ENCODE measurements around the gene IL21. TPM values are rescaled to one million over a fixed set of nuclear protein-coding genes. Genes with fewer than 3 reads are reported as not detected.

IL21 gene
- total RNA-seq, 1 donor from 2014 or later: not detected

DNA sequence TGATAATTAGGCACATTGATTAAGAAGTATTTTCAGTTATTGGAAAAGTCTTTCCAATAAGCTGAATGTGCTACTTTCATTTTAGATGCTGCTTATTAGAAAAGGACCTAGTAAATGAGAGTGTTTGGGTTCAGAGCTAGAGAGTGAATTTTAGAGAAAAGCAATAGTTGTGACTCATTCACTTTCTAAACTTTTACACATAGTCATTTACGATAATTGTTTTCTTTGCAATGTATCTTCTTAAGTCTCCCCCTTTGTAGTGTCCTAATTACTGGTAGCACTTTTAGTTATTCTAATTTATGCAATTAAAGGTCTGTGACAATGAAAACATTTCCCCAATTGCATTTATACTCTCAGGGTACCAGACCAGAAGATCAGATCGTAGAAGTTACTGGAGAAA, 1.3 kb downstream of the IL21 start:
- H3K36me3 Mint-ChIP-seq (ENCODE audit: insufficient read depth): no peaks in the 10 kb centered on the region
- TF ChIP-seq, protein P1, sequence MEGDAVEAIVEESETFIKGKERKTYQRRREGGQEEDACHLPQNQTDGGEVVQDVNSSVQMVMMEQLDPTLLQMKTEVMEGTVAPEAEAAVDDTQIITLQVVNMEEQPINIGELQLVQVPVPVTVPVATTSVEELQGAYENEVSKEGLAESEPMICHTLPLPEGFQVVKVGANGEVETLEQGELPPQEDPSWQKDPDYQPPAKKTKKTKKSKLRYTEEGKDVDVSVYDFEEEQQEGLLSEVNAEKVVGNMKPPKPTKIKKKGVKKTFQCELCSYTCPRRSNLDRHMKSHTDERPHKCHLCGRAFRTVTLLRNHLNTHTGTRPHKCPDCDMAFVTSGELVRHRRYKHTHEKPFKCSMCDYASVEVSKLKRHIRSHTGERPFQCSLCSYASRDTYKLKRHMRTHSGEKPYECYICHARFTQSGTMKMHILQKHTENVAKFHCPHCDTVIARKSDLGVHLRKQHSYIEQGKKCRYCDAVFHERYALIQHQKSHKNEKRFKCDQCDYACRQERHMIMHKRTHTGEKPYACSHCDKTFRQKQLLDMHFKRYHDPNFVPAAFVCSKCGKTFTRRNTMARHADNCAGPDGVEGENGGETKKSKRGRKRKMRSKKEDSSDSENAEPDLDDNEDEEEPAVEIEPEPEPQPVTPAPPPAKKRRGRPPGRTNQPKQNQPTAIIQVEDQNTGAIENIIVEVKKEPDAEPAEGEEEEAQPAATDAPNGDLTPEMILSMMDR (IDR thresholded peaks at IDR 0.05; ENCODE audit: unreplicated experiment): no peak
- H3K4me1 Mint-ChIP-seq (ENCODE audit: low read depth): peaks cover 2% of the 10 kb centered on the region
- H3K27ac Mint-ChIP-seq: no peak overlapping the region
- H3K9me3 Mint-ChIP-seq (ENCODE audit: low read depth): no peaks in the 10 kb centered on the region
- no peak for DNase-seq (ENCODE audit: low spot score, unreplicated experiment)
- H3K4me3 Mint-ChIP-seq (ENCODE audit: low read depth): no peak overlapping the region
- H3K27me3 Mint-ChIP-seq: no peaks in the 10 kb centered on the region

DNA sequence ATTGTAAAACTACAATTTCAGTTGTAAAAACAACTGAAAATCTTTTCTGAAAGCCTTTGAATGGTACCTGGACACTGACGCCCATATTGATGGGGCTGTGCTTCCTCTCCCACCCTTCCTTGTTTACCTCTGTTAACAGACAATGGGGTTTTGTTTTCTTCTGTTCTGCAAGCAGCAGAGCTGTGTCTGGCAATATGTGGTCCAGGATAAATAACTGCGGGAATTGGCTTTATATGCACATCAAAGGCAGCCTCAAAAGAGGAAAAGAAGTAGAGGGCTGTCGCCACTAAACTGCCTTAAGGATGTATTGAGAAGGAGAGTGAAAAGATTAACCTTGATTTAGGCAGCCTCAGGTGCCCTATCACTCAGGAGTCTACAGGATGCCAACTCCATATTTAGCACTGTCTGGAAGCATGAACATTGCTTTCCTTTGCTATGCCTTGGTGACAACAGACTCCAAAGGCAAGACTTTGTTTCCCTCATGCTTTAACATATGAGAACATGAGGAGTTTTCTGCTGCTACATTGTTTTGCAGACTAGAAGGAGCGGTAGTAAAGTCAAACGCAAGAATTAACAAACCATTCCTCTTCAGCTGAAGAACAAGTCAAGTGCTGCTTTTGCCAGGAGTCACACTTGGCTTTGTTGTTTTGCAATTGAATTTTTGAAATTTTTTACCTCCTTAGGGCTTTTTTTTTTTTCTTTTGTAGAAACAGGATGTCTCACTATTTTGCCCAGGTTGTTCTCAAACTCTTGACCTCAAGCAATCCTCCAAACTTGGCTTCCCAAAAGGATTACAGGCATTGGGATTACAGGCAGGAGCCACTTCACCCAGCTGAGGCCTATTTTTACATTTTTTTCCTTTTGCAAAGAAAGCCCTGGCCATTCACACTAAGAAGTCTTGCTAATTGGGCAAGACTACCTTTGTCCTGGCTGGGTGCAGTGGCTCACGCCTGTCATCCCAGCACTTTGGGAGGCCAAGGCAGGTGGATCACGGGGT, 3.0 kb downstream of the IL21 start:
- DNase-seq (ENCODE audit: low spot score, unreplicated experiment): no peak
- no peaks in the 10 kb centered on the region for H3K9me3 Mint-ChIP-seq (ENCODE audit: low read depth)
- H3K27me3 Mint-ChIP-seq: no peaks in the 10 kb centered on the region
- TF ChIP-seq, protein P1 (IDR thresholded peaks at IDR 0.05; ENCODE audit: unreplicated experiment): no peak
- no peaks in the 10 kb centered on the region for H3K36me3 Mint-ChIP-seq (ENCODE audit: insufficient read depth)
- H3K4me1 Mint-ChIP-seq (ENCODE audit: low read depth): peaks cover 2% of the 10 kb centered on the region
- H3K27ac Mint-ChIP-seq: no peak overlapping the region
- H3K4me3 Mint-ChIP-seq (ENCODE audit: low read depth): no peak overlapping the region

DNA sequence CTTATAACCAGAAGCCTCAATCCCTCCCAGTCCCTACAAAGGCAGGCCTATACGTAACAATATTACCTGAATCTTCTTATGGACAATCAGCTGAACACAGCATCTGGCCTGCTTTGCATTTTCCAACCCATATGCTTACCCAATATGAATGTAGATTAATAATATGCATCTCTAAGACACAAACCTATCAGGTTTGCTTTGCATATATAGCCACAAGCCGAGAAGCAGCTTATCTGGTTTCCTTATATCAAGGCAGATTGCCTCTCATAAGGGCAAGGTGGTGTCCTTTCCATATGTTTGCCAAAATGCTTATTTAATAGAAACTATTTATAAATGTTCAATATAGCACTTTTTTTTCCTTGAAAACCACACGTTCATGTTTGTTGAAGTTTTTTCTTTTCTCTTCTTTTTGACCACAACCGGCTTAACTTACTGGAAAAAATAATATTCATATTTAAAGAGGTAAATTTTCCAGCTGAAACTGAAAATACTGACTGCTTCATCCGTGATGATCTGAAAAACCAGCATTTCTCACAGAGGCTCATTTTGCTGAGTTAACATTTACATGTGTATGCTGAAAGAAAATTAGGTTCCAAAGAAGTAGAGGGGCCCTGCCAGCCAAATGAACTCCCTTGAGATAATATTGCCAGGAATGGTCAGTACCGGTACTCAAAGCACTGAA, 3.8 kb downstream of the IL21 start:
- H3K27ac Mint-ChIP-seq: no peak overlapping the region
- peaks cover 2% of the 10 kb centered on the region for H3K4me1 Mint-ChIP-seq (ENCODE audit: low read depth)
- no peak for DNase-seq (ENCODE audit: low spot score, unreplicated experiment)
- TF ChIP-seq, protein P1 (IDR thresholded peaks at IDR 0.05; ENCODE audit: unreplicated experiment): no peak
- H3K27me3 Mint-ChIP-seq: no peaks in the 10 kb centered on the region
- H3K9me3 Mint-ChIP-seq (ENCODE audit: low read depth): no peaks in the 10 kb centered on the region
- no peaks in the 10 kb centered on the region for H3K36me3 Mint-ChIP-seq (ENCODE audit: insufficient read depth)
- H3K4me3 Mint-ChIP-seq (ENCODE audit: low read depth): no peak overlapping the region

DNA sequence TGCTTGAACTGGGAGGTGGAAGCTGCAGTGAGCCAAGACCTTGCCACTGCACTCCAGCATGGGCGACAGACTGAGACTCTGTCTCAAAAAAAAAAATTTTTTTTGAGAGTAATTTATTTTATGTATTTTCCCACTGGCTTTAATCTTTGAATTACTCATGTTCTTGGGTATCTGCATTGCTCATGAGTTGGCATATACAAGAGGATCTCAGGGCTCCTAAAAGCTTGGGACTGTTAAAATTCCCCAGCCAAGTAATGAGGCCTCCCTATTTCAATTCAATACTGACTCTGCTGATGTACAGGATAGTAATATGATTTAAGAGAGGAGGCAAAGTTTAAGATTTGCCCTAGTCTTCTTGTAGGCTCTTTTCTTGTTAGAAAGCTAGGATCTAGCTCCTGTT, 6.2 kb downstream of the IL21 start:
- no peaks in the 10 kb centered on the region for H3K9me3 Mint-ChIP-seq (ENCODE audit: low read depth)
- H3K27me3 Mint-ChIP-seq: no peaks in the 10 kb centered on the region
- TF ChIP-seq, protein P1 (IDR thresholded peaks at IDR 0.05; ENCODE audit: unreplicated experiment): no peak
- H3K4me3 Mint-ChIP-seq (ENCODE audit: low read depth): no peak overlapping the region
- H3K27ac Mint-ChIP-seq: no peak overlapping the region
- no peaks in the 10 kb centered on the region for H3K36me3 Mint-ChIP-seq (ENCODE audit: insufficient read depth)
- no peak for DNase-seq (ENCODE audit: low spot score, unreplicated experiment)
- peaks cover 2% of the 10 kb centered on the region for H3K4me1 Mint-ChIP-seq (ENCODE audit: low read depth)

DNA sequence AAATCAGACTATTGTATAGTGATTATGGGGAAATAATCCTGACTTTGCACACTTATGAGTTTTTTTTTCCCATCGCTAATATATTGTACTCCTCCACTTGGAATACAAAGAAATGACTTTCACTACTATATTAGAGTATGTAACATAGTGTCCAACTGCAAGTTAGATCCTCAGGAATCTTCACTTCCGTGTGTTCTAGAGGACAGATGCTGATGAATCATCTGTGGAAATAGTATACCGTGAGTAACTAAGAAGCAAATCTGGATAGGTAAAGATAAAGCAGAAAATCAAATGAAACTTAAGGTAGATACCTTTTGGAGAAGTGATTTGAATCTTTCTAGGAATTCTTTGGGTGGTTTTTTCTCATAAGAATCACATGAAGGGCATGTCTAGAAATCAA, 8.3 kb downstream of the IL21 start:
- TF ChIP-seq, protein P1 (IDR thresholded peaks at IDR 0.05; ENCODE audit: unreplicated experiment): no peak
- Mint-ChIP-seq H3K27me3 (no peaks in the 10 kb centered on the region), H3K4me1 (ENCODE audit: low read depth) (peaks cover 2% of the 10 kb centered on the region), H3K9me3 (ENCODE audit: low read depth) (no peaks in the 10 kb centered on the region), H3K36me3 (ENCODE audit: insufficient read depth) (no peaks in the 10 kb centered on the region), H3K27ac (no peak overlapping the region), H3K4me3 (ENCODE audit: low read depth) (no peak overlapping the region)
- no peak for DNase-seq (ENCODE audit: low spot score, unreplicated experiment)
